Activated naive CD4-positive, alpha-beta T cell treated with anti-CD3 and anti-CD28 coated beads, Interleukin-2, amount 50 U/mL, for 24 hours (primary cell): ENCODE data around the gene ADCY9.

Experiments
- H3K27ac Mint-ChIP-seq: one replicate; pipeline ENCODE4 v1.8.0; 2021; ENCODE audit warnings: mild to moderate bottlenecking, mixed read lengths
- H3K27me3 Mint-ChIP-seq: one replicate; pipeline ENCODE4 v1.8.0; 2021; ENCODE audit warnings: mixed read lengths
- H3K36me3 Mint-ChIP-seq: one replicate; pipeline ENCODE4 v1.8.0; 2021; ENCODE audit warnings: mixed read lengths
- H3K4me1 Mint-ChIP-seq: one replicate; pipeline ENCODE4 v1.8.0; 2021; ENCODE audit warnings: mixed read lengths
- H3K4me3 Mint-ChIP-seq: one replicate; pipeline ENCODE4 v1.8.0; 2021; ENCODE audit warnings: mild to moderate bottlenecking, mixed read lengths
- H3K9me3 Mint-ChIP-seq: one replicate; pipeline ENCODE4 v1.8.0; 2021; ENCODE audit warnings: mixed read lengths

ADCY9 gene

GRCh38 chr16:3980253-3981111 lies 135.8 kb downstream of the ADCY9 start:
- Mint-ChIP-seq H3K27me3 (no peaks in the 10 kb centered on the region), H3K9me3 (no peaks in the 10 kb centered on the region), H3K36me3 (peaks cover 3% of the 10 kb centered on the region), H3K4me3 (no peak overlapping the region), H3K4me1 (peaks cover 8% of the 10 kb centered on the region), H3K27ac (no peak overlapping the region)

DNA sequence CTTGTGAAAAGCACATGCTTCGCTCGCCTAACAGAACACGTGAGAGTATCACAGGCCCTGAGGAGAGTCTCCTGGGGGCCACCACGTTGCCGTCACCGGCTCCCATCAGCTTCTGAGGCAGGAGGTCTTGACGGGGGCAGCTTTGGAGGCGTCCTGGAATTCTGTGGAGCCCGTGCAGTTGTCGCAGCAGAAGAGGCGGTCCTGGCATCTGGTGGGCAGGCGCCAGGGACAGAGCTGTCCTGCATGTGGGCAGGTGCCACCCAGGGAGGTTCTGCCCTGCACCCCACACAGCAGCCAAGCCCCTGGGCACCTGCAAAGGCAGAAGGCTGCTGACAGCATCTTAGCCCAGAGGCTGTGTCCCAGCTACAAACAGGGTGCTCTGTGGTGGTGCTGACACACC lies 136.7 kb downstream of the ADCY9 start:
- no peaks in the 10 kb centered on the region for H3K27me3 Mint-ChIP-seq
- H3K4me1 Mint-ChIP-seq, result peaks cover 8% of the 10 kb centered on the region
- H3K9me3 Mint-ChIP-seq, result no peaks in the 10 kb centered on the region
- H3K27ac Mint-ChIP-seq, result no peak overlapping the region
- H3K4me3 Mint-ChIP-seq, result no peak overlapping the region
- peaks cover 3% of the 10 kb centered on the region for H3K36me3 Mint-ChIP-seq

- Mint-ChIP-seq H3K27me3 (no peaks in the 10 kb centered on the region), H3K27ac (no peak overlapping the region), H3K36me3 (peaks cover 3% of the 10 kb centered on the region), H3K9me3 (no peaks in the 10 kb centered on the region), H3K4me3 (no peak overlapping the region), H3K4me1 (peaks cover 8% of the 10 kb centered on the region)
Measured at GRCh38 chr16:3979070-3979469, 137.2 kb downstream of the ADCY9 start.

GRCh38 chr16:3977376-3977775 lies 138.9 kb downstream of the ADCY9 start:
- Mint-ChIP-seq H3K27ac (no peak overlapping the region), H3K4me1 (no peaks in the 10 kb centered on the region), H3K4me3 (no peak overlapping the region), H3K9me3 (no peaks in the 10 kb centered on the region), H3K27me3 (no peaks in the 10 kb centered on the region), H3K36me3 (peaks cover 3% of the 10 kb centered on the region)

GRCh38 chr16:3974751-3975150 lies 141.5 kb downstream of the ADCY9 start:
- H3K27ac Mint-ChIP-seq, result no peak overlapping the region
- H3K9me3 Mint-ChIP-seq, result no peaks in the 10 kb centered on the region
- no peaks in the 10 kb centered on the region for H3K4me1 Mint-ChIP-seq
- H3K27me3 Mint-ChIP-seq, result no peaks in the 10 kb centered on the region
- peaks cover 3% of the 10 kb centered on the region for H3K36me3 Mint-ChIP-seq
- H3K4me3 Mint-ChIP-seq, result no peak overlapping the region

- Mint-ChIP-seq H3K27ac (no peak overlapping the region), H3K4me3 (no peak overlapping the region), H3K36me3 (peaks cover 1% of the 10 kb centered on the region)
Measured at GRCh38 chr16:3971706-3972105, 144.5 kb downstream of the ADCY9 start.

GRCh38 chr16:3971261-3971660 lies 145.0 kb downstream of the ADCY9 start:
- Mint-ChIP-seq H3K27ac (no peak overlapping the region), H3K4me1 (no peaks in the 10 kb centered on the region), H3K27me3 (no peaks in the 10 kb centered on the region), H3K36me3 (peaks cover 5% of the 10 kb centered on the region), H3K4me3 (no peak overlapping the region), H3K9me3 (no peaks in the 10 kb centered on the region)

More at GRCh38 chr16:3971706-3972105, 144.5 kb downstream of the ADCY9 start:
- Mint-ChIP-seq H3K9me3 (no peaks in the 10 kb centered on the region), H3K4me1 (no peaks in the 10 kb centered on the region), H3K27me3 (no peaks in the 10 kb centered on the region)

- Mint-ChIP-seq H3K27me3 (no peaks in the 10 kb centered on the region), H3K36me3 (peaks cover 5% of the 10 kb centered on the region), H3K27ac (no peak overlapping the region)
Measured at GRCh38 chr16:3968551-3968950, 147.7 kb downstream of the ADCY9 start.

DNA sequence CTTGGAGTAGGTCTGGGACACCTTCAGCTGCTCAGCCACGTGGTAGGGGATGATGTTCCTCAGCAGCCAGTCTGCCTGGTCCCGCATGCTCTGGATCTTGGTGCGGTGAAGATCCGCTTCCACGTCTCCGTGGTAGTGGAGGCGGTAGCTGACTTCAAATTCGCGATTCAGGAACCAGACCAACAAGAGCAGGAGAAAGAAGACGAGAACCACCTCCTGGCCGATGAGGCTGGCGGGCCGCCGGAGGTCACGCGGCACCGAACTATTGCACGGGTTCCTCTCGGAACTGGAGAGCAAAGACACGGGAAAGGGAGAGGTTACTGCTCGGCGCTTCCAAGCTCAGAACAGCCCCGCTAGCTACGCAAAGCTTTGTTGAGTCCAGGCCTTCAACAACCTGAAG lies 149.6 kb downstream of the ADCY9 start:
- H3K36me3 Mint-ChIP-seq, result peaks cover 5% of the 10 kb centered on the region
- no peak overlapping the region for H3K27ac Mint-ChIP-seq
- H3K4me1 Mint-ChIP-seq, result peaks cover 21% of the 10 kb centered on the region
- H3K4me3 Mint-ChIP-seq, result no peak overlapping the region
- H3K27me3 Mint-ChIP-seq, result no peaks in the 10 kb centered on the region
- no peaks in the 10 kb centered on the region for H3K9me3 Mint-ChIP-seq

More at GRCh38 chr16:3968551-3968950, 147.7 kb downstream of the ADCY9 start:
- H3K4me3 Mint-ChIP-seq, result no peak overlapping the region
- no peaks in the 10 kb centered on the region for H3K9me3 Mint-ChIP-seq
- peaks cover 6% of the 10 kb centered on the region for H3K4me1 Mint-ChIP-seq

- Mint-ChIP-seq H3K9me3 (no peaks in the 10 kb centered on the region), H3K27ac (no peak overlapping the region), H3K4me3 (no peak overlapping the region), H3K4me1 (peaks cover 25% of the 10 kb centered on the region), H3K36me3 (peaks cover 5% of the 10 kb centered on the region), H3K27me3 (no peaks in the 10 kb centered on the region)
Measured at GRCh38 chr16:3965781-3966582, 150.3 kb downstream of the ADCY9 start.

GRCh38 chr16:3965306-3965705 lies 150.9 kb downstream of the ADCY9 start:
- no peaks in the 10 kb centered on the region for H3K9me3 Mint-ChIP-seq
- H3K27me3 Mint-ChIP-seq, result no peaks in the 10 kb centered on the region
- no peak overlapping the region for H3K4me3 Mint-ChIP-seq
- H3K27ac Mint-ChIP-seq, result no peak overlapping the region
- peaks cover 5% of the 10 kb centered on the region for H3K36me3 Mint-ChIP-seq
- H3K4me1 Mint-ChIP-seq, result peaks cover 31% of the 10 kb centered on the region

DNA sequence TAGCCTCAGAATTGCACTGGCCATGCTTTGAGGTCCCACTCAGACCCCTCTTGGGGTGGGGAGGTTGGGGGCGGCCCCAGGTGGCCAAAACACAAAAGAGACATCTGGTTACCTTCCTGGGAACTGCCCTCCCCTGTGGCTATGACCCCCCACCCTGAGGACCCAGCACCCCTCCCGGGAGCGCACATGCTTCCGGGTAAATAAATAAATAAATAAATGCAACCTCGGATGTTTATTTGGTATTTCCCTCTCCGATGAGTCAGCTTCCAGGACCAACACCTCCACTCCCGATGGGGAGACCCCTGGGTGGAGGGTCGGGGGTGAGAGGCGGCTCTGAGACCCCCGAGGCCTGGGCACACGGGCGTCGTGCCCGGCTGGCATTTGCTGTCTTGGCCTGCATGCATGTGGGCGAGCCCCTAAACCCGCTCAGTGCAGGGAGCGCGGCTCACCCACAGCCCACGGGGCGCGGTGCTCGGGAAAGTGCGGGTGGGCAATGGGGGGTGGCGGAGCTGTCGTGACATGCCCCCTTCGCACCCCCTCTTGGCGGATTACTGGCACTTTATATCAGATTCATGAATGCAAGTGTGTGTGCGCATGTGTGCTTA lies 151.5 kb downstream of the ADCY9 start:
- H3K4me3 Mint-ChIP-seq, result no peak overlapping the region
- H3K27me3 Mint-ChIP-seq, result no peaks in the 10 kb centered on the region
- H3K27ac Mint-ChIP-seq, result no peak overlapping the region
- peaks cover 5% of the 10 kb centered on the region for H3K36me3 Mint-ChIP-seq
- H3K4me1 Mint-ChIP-seq, result peaks cover 31% of the 10 kb centered on the region
- no peaks in the 10 kb centered on the region for H3K9me3 Mint-ChIP-seq

DNA sequence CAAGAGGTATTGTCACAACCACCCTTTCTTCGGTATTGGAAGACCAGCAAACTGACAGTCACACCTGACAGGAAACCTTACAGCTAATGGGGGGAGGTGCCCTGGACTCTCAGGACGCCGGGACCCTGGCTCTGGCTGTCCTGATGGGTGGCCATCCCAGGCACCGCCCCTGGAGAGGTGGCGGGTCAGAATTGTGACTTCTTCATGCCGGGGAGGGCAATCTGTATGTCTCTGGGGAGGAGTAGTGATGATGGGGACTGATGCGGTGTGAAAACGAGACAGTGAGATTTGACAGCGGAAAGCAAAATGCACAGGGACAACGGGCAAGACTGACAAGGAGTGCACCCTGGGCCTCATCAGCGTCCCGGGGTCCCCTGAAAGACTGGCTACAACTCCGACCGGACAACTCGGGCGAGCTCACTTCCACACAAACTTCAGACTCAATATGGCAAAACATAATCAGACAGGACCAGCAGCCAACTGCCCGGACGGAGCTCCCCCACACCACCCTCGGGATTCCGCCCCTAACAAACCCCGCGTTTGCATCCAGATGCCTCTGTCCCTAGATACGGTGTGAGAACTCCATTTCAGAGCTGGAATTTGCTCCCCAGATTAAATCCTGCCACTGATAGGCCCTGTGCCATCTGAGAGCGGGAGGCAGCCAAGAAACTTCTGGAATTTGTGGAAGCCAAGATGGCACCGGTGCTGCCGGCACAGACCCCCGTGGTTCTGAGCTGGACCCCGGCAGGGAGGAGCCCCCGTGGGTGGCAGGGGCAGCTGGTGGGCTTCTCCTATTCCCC lies 152.2 kb downstream of the ADCY9 start:
- H3K9me3 Mint-ChIP-seq, result no peaks in the 10 kb centered on the region
- H3K36me3 Mint-ChIP-seq, result peaks cover 5% of the 10 kb centered on the region
- H3K4me1 Mint-ChIP-seq, result peaks cover 31% of the 10 kb centered on the region
- peak overlapping the region; percentile 13 for H3K27ac Mint-ChIP-seq
- no peaks in the 10 kb centered on the region for H3K27me3 Mint-ChIP-seq
- no peak overlapping the region for H3K4me3 Mint-ChIP-seq

GRCh38 chr16:3963203-3963602 lies 153.0 kb downstream of the ADCY9 start:
- H3K27me3 Mint-ChIP-seq, result no peaks in the 10 kb centered on the region
- H3K4me3 Mint-ChIP-seq, result peak overlapping the region; percentile 42
- H3K9me3 Mint-ChIP-seq, result no peaks in the 10 kb centered on the region
- peak overlapping the region; percentile 65 for H3K27ac Mint-ChIP-seq
- H3K36me3 Mint-ChIP-seq, result peaks cover 5% of the 10 kb centered on the region
- peaks cover 31% of the 10 kb centered on the region for H3K4me1 Mint-ChIP-seq

- no peaks in the 10 kb centered on the region for H3K9me3 Mint-ChIP-seq
- peaks cover 7% of the 10 kb centered on the region for H3K27me3 Mint-ChIP-seq
- H3K4me1 Mint-ChIP-seq, result peaks cover 31% of the 10 kb centered on the region
- H3K27ac Mint-ChIP-seq, result no peak overlapping the region
- peaks cover 2% of the 10 kb centered on the region for H3K36me3 Mint-ChIP-seq
- H3K4me3 Mint-ChIP-seq, result no peak overlapping the region
Measured at GRCh38 chr16:3961449-3961849, 154.8 kb downstream of the ADCY9 start.
